HEK293 (cell line): Measurements from ENCODE around the gene ELOVL6.

ENCODE experiments used
- CTCF ChIA-PET: fragments of 350-600 bp; formaldehyde crosslinking; extraction: SDS; loops from one replicate; lab custom pipeline; 2021; ENCODE audit warnings: antibody characterized with exemption; lab: Yijun Ruan, JAX
- POLR2A ChIA-PET: fragments of 300-600 bp; formaldehyde crosslinking; extraction: SDS; loops from one replicate; lab custom pipeline; 2020; ENCODE audit warnings: antibody characterized with exemption, inconsistent platforms; lab: Yijun Ruan, JAX
- H3K27ac ChIP-seq: fragments of 200-500 bp; sonication (Bioruptor generic); 2 replicates; pipeline ENCODE4 v1.5.1; 2014; ENCODE audit warnings: low read depth, low read length, control low read depth, inconsistent platforms; ENCODE audit errors: extremely low read depth
- H3K36me3 ChIP-seq, 2 experiments: fragments of 200-500 bp in 1 of 2; sonication (Bioruptor generic) in 1 of 2; 1 replicate in 1 of 2; 2 replicates in 1 of 2; pipeline ENCODE4 v1.5.1; 2014 to 2017; ENCODE audit warnings: inconsistent platforms in 2 of 2, low read length in 2 of 2; ENCODE audit not compliant: control insufficient read depth in 2 of 2, insufficient read depth in 1 of 2
- H3K4me1 ChIP-seq: fragments of 200-500 bp; sonication (Bioruptor generic); 2 replicates; pipeline ENCODE4 v1.5.1; 2014; ENCODE audit warnings: mild to moderate bottlenecking, low read length, inconsistent platforms; ENCODE audit not compliant: control insufficient read depth, insufficient read depth
- H3K4me3 ChIP-seq: 2 replicates; pipeline ENCODE4 v1.5.1; 2011; ENCODE audit warnings: low read depth, mild to moderate bottlenecking, control low read depth, low read length, moderate library complexity
- H3K9me3 ChIP-seq: fragments of 200-500 bp; sonication (Bioruptor generic); 2 replicates; pipeline ENCODE4 v1.5.1; 2014; ENCODE audit warnings: low read depth, low read length, inconsistent platforms; ENCODE audit not compliant: control insufficient read depth, insufficient read depth
- EGR2 ChIP-seq: fragments of 450-650 bp; formaldehyde crosslinking; IDR thresholded peaks from 2 replicates; pipeline ENCODE4 v1.5.1; 2016; ENCODE audit warnings: low read depth, missing biosample characterization, missing genetic modification characterization
- KLF8 ChIP-seq: fragments of 450-650 bp; formaldehyde crosslinking; IDR thresholded peaks from 2 replicates; pipeline ENCODE4 v1.5.1; 2016; ENCODE audit warnings: missing biosample characterization, missing genetic modification characterization
- KLF9 ChIP-seq: fragments of 450-650 bp; formaldehyde crosslinking; IDR thresholded peaks from 2 replicates; pipeline ENCODE4 v1.5.1; 2016; ENCODE audit warnings: missing biosample characterization, missing genetic modification characterization, low read depth
- REPIN1 ChIP-seq: fragments of 450-650 bp; formaldehyde crosslinking; IDR thresholded peaks from 2 replicates; pipeline ENCODE4 v1.5.1; 2017; ENCODE audit warnings: missing biosample characterization, missing genetic modification characterization, low read depth
- ZBTB1 ChIP-seq: fragments of 450-650 bp; formaldehyde crosslinking; IDR thresholded peaks from 2 replicates; pipeline ENCODE4 v1.5.1; 2016; ENCODE audit warnings: missing biosample characterization, missing genetic modification characterization
- ZBTB11 ChIP-seq: fragments of 450-650 bp; formaldehyde crosslinking; conservative IDR thresholded peaks from 2 replicates; pipeline ENCODE4 v1.5.1; 2016; ENCODE audit warnings: low read depth, missing biosample characterization, missing genetic modification characterization
- ZFP37 ChIP-seq: fragments of 450-650 bp; formaldehyde crosslinking; IDR thresholded peaks from 2 replicates; pipeline ENCODE4 v1.5.1; 2016; ENCODE audit warnings: missing biosample characterization, missing genetic modification characterization
- ZFP69B ChIP-seq: fragments of 450-650 bp; formaldehyde crosslinking; IDR thresholded peaks from 2 replicates; pipeline ENCODE4 v1.5.1; 2016; ENCODE audit warnings: missing biosample characterization, missing genetic modification characterization
- ZNF121 ChIP-seq: fragments of 450-650 bp; formaldehyde crosslinking; IDR thresholded peaks from 2 replicates; pipeline ENCODE4 v1.5.1; 2016; ENCODE audit warnings: missing biosample characterization, missing genetic modification characterization
- ZNF140 ChIP-seq: fragments of 450-650 bp; formaldehyde crosslinking; IDR thresholded peaks from 2 replicates; pipeline ENCODE4 v1.5.1; 2016; ENCODE audit warnings: missing biosample characterization, missing genetic modification characterization
- ZNF391 ChIP-seq: fragments of 450-650 bp; formaldehyde crosslinking; IDR thresholded peaks from 2 replicates; pipeline ENCODE4 v1.5.1; 2016; ENCODE audit warnings: low read depth, missing biosample characterization, missing genetic modification characterization, borderline replicate concordance
- ZNF394 ChIP-seq: fragments of 450-650 bp; formaldehyde crosslinking; IDR thresholded peaks from 2 replicates; pipeline ENCODE4 v1.5.1; 2016; ENCODE audit warnings: missing biosample characterization, missing genetic modification characterization, mild to moderate bottlenecking, moderate library complexity, borderline replicate concordance
- ZNF529 ChIP-seq: fragments of 450-650 bp; formaldehyde crosslinking; IDR thresholded peaks from 2 replicates; pipeline ENCODE4 v1.5.1; 2017; ENCODE audit warnings: missing genetic modification characterization, missing biosample characterization; ENCODE audit not compliant: insufficient replicate concordance
- ZNF560 ChIP-seq: fragments of 450-650 bp; formaldehyde crosslinking; IDR thresholded peaks from 2 replicates; pipeline ENCODE4 v1.5.1; 2017; ENCODE audit warnings: missing biosample characterization, missing genetic modification characterization, borderline replicate concordance
- ZNF610 ChIP-seq: fragments of 450-650 bp; formaldehyde crosslinking; IDR thresholded peaks from 2 replicates; pipeline ENCODE4 v1.5.1; 2016; ENCODE audit warnings: missing biosample characterization, missing genetic modification characterization, borderline replicate concordance
- ZNF621 ChIP-seq: fragments of 450-650 bp; formaldehyde crosslinking; IDR thresholded peaks from 2 replicates; pipeline ENCODE4 v1.5.1; 2017; ENCODE audit warnings: missing biosample characterization, missing genetic modification characterization
- ZNF629 ChIP-seq: fragments of 450-650 bp; formaldehyde crosslinking; IDR thresholded peaks from 2 replicates; pipeline ENCODE4 v1.5.1; 2017; ENCODE audit warnings: missing biosample characterization, missing genetic modification characterization
- ZNF660 ChIP-seq: fragments of 450-650 bp; IDR thresholded peaks from 2 replicates; pipeline ENCODE4 v1.5.1; 2018; ENCODE audit warnings: missing biosample characterization, mild to moderate bottlenecking, missing genetic modification characterization
- ZNF768 ChIP-seq: fragments of 450-650 bp; formaldehyde crosslinking; IDR thresholded peaks from 2 replicates; pipeline ENCODE4 v1.5.1; 2018; ENCODE audit warnings: missing biosample characterization, mild to moderate bottlenecking, missing genetic modification characterization
- ZNF777 ChIP-seq: fragments of 450-650 bp; formaldehyde crosslinking; IDR thresholded peaks from 2 replicates; pipeline ENCODE4 v1.5.1; 2017; ENCODE audit warnings: missing biosample characterization, missing genetic modification characterization, borderline replicate concordance
- TF ChIP-seq, protein P1 (sequence below): fragments of 450-650 bp; formaldehyde crosslinking; IDR thresholded peaks from 2 replicates; pipeline ENCODE4; 2016; ENCODE audit warnings: missing biosample characterization, missing genetic modification characterization
- TF ChIP-seq, protein P2 (sequence below): fragments of 450-650 bp; formaldehyde crosslinking; IDR thresholded peaks from 2 replicates; pipeline ENCODE4 v1.5.1; 2016; ENCODE audit warnings: missing biosample characterization, missing genetic modification characterization
- TF ChIP-seq, protein P3 (sequence below): fragments of 450-650 bp; formaldehyde crosslinking; IDR thresholded peaks from 2 replicates; pipeline ENCODE4 v1.5.1; 2016; ENCODE audit warnings: missing biosample characterization, missing genetic modification characterization
- TF ChIP-seq, protein P4 (sequence below): fragments of 450-650 bp; formaldehyde crosslinking; IDR thresholded peaks from 2 replicates; pipeline ENCODE4 v1.5.1; 2016; ENCODE audit warnings: missing biosample characterization, missing genetic modification characterization

The ELOVL6 gene

DNA sequence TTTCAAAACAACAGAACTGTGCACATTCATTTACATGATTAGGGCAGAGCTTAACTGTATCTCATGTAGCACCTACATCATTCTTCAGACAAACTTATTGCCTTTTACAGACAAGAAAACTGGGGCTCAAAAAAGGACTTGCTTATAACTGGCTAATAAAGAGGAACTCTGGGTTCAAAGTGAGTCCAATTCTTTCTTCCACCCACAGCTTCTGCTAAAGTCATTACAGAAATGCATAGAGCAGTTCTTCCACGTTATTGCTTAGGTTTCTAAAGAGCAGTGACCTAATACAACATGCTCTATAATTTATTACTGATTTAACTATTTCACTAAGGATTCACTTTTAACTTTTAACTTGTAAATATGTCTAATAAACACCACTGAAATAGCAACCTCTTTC lies 60.6 kb downstream of the ELOVL6 start (continued):
- TF ChIP-seq ZBTB11: no peak
- no peak for TF ChIP-seq ZNF140 (tag by site-specific recombination)
- no peak for TF ChIP-seq REPIN1 (tag by site-specific recombination)
- TF ChIP-seq ZNF621: no peak
- TF ChIP-seq, protein P1, sequence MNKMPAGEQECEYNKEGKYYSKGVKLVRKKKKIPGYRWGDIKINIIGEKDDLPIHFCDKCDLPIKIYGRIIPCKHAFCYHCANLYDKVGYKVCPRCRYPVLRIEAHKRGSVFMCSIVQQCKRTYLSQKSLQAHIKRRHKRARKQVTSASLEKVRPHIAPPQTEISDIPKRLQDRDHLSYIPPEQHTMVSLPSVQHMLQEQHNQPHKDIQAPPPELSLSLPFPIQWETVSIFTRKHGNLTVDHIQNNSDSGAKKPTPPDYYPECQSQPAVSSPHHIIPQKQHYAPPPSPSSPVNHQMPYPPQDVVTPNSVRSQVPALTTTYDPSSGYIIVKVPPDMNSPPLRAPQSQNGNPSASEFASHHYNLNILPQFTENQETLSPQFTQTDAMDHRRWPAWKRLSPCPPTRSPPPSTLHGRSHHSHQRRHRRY (tag by site-specific recombination): no peak

DNA sequence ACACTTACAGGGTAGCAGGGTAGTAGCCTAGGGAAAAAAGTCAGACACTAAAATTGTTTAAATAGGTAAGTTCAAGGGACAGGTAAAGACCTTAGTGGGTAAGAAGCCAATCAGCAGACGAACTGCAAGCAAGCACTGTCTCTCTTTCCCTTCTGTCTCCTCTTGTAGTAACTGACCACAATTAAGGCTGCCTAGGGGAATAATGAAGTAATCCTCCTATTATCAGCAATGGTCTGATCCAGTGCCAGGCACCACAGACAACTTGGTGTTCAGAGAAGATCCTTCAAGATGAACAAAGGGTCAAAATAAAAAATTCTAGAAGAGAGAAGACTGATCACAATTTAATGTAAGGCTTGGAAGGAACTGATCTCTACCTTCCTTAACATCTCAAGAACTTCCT lies 62.9 kb downstream of the ELOVL6 start:
- H3K27ac ChIP-seq: no peak overlapping the region
- H3K9me3 ChIP-seq: no peaks in the 10 kb centered on the region
- no peaks in the 10 kb centered on the region for H3K36me3 ChIP-seq
- POLR2A ChIA-PET: no interaction called here
- TF ChIP-seq ZNF660 (tag by site-specific recombination) (no peak), EGR2 (no peak), ZNF394 (tag by site-specific recombination) (no peak)
- TF ChIP-seq, protein P2, sequence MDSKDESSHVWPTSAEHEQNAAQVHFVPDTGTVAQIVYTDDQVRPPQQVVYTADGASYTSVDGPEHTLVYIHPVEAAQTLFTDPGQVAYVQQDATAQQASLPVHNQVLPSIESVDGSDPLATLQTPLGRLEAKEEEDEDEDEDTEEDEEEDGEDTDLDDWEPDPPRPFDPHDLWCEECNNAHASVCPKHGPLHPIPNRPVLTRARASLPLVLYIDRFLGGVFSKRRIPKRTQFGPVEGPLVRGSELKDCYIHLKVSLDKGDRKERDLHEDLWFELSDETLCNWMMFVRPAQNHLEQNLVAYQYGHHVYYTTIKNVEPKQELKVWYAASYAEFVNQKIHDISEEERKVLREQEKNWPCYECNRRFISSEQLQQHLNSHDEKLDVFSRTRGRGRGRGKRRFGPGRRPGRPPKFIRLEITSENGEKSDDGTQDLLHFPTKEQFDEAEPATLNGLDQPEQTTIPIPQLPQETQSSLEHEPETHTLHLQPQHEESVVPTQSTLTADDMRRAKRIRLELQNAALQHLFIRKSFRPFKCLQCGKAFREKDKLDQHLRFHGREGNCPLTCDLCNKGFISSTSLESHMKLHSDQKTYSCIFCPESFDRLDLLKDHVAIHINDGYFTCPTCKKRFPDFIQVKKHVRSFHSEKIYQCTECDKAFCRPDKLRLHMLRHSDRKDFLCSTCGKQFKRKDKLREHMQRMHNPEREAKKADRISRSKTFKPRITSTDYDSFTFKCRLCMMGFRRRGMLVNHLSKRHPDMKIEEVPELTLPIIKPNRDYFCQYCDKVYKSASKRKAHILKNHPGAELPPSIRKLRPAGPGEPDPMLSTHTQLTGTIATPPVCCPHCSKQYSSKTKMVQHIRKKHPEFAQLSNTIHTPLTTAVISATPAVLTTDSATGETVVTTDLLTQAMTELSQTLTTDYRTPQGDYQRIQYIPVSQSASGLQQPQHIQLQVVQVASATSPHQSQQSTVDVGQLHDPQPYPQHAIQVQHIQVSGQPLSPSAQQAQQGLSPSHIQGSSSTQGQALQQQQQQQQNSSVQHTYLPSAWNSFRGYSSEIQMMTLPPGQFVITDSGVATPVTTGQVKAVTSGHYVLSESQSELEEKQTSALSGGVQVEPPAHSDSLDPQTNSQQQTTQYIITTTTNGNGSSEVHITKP (tag by site-specific recombination): peak; percentile 47
- H3K4me1 ChIP-seq: 0 out of 2 replicates have a peak, but pooled peaks cover 7% of the 10 kb centered on the region
- CTCF ChIA-PET: no interaction called here
- no peak overlapping the region for H3K4me3 ChIP-seq

- 0 out of 2 replicates have a peak, but pooled peaks cover 7% of the 10 kb centered on the region for H3K4me1 ChIP-seq
- no peaks in the 10 kb centered on the region for H3K36me3 ChIP-seq
- no peak overlapping the region for H3K4me3 ChIP-seq
- ChIA-PET POLR2A (no interaction called here), CTCF (no interaction called here)
- no peaks in the 10 kb centered on the region for H3K9me3 ChIP-seq
- no peak overlapping the region for H3K27ac ChIP-seq
- no peak for TF ChIP-seq ZNF391 (tag by site-specific recombination)
- no peak for TF ChIP-seq ZNF610 (tag by site-specific recombination)
- no peak for TF ChIP-seq KLF9 (tag by site-specific recombination)
- no peak for TF ChIP-seq KLF8 (tag by site-specific recombination)
- TF ChIP-seq ZNF121 (tag by site-specific recombination): no peak
- no peak for TF ChIP-seq ZNF660 (tag by site-specific recombination)
- no peak for TF ChIP-seq ZNF529 (tag by site-specific recombination)
- TF ChIP-seq, protein P3, sequence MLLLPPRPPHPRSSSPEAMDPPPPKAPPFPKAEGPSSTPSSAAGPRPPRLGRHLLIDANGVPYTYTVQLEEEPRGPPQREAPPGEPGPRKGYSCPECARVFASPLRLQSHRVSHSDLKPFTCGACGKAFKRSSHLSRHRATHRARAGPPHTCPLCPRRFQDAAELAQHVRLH (tag by site-specific recombination): no peak
- TF ChIP-seq ZNF629: no peak
- no peak for TF ChIP-seq ZFP37 (tag by site-specific recombination)
- no peak for TF ChIP-seq ZBTB1
- TF ChIP-seq, protein P4, sequence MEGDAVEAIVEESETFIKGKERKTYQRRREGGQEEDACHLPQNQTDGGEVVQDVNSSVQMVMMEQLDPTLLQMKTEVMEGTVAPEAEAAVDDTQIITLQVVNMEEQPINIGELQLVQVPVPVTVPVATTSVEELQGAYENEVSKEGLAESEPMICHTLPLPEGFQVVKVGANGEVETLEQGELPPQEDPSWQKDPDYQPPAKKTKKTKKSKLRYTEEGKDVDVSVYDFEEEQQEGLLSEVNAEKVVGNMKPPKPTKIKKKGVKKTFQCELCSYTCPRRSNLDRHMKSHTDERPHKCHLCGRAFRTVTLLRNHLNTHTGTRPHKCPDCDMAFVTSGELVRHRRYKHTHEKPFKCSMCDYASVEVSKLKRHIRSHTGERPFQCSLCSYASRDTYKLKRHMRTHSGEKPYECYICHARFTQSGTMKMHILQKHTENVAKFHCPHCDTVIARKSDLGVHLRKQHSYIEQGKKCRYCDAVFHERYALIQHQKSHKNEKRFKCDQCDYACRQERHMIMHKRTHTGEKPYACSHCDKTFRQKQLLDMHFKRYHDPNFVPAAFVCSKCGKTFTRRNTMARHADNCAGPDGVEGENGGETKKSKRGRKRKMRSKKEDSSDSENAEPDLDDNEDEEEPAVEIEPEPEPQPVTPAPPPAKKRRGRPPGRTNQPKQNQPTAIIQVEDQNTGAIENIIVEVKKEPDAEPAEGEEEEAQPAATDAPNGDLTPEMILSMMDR: no peak
- no peak for TF ChIP-seq ZFP69B (tag by site-specific recombination)
- TF ChIP-seq ZNF777: no peak
- TF ChIP-seq ZNF560 (tag by site-specific recombination): no peak
- no peak for TF ChIP-seq ZNF768 (tag by site-specific recombination)
Measured at GRCh38 chr4:110135076-110135475, 63.3 kb downstream of the ELOVL6 start.
